Measurements from ENCODE around the gene SIAH3. TPM values are rescaled to one million over a fixed set of nuclear protein-coding genes. Genes with fewer than 3 reads are reported as not detected.

SIAH3 gene
- under 1 TPM; 0.07 to 0.11 TPM for total RNA-seq

GRCh38 chr13:45851171-45851921, at the start of gene SIAH3:
SIAH3 (minus strand) TSS chr13:45851753; CDS start chr13:45851629, 124 bp downstream.
- no peak within 1 kb of the TSS for H3K27ac Mint-ChIP-seq
- TF ChIP-seq, protein P1, sequence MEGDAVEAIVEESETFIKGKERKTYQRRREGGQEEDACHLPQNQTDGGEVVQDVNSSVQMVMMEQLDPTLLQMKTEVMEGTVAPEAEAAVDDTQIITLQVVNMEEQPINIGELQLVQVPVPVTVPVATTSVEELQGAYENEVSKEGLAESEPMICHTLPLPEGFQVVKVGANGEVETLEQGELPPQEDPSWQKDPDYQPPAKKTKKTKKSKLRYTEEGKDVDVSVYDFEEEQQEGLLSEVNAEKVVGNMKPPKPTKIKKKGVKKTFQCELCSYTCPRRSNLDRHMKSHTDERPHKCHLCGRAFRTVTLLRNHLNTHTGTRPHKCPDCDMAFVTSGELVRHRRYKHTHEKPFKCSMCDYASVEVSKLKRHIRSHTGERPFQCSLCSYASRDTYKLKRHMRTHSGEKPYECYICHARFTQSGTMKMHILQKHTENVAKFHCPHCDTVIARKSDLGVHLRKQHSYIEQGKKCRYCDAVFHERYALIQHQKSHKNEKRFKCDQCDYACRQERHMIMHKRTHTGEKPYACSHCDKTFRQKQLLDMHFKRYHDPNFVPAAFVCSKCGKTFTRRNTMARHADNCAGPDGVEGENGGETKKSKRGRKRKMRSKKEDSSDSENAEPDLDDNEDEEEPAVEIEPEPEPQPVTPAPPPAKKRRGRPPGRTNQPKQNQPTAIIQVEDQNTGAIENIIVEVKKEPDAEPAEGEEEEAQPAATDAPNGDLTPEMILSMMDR (IDR thresholded peaks at IDR 0.05), result no peak
- peak; percentile 56 for ATAC-seq
- peaks cover 10% of the 10 kb centered on the region for H3K9me3 Mint-ChIP-seq
- peaks cover 47% of the 10 kb centered on the region for H3K4me1 Mint-ChIP-seq (ENCODE audit: low read depth)
- H3K27me3 Mint-ChIP-seq, result peaks cover 9% of the 10 kb centered on the region
- peak; percentile 41 for DNase-seq
- no peaks in the 10 kb centered on the region for H3K36me3 Mint-ChIP-seq (ENCODE audit: low read depth)
- H3K4me3 Mint-ChIP-seq, result peak within 1 kb of the TSS; percentile 78
- POLR2A ChIA-PET, result interaction anchor here (1.4 kb wide), 1 partner anchor 13 kb away, joined by 3 read pairs; no protein-coding TSS in a partner anchor
- CTCF ChIA-PET, result interaction anchor here (0.6 to 1.2 kb wide), 2 partner anchors 45 to 1052 kb away, joined by 3 read pairs; no protein-coding TSS in a partner anchor
- intact Hi-C loops (cut with micrococcal nuclease), result no loop called here

GRCh38 chr13:45899406-45899805, 47.9 kb upstream of the SIAH3 start:
- H3K9me3 Mint-ChIP-seq, result no peaks in the 10 kb centered on the region
- peaks cover 6% of the 10 kb centered on the region for H3K27me3 Mint-ChIP-seq
- DNase-seq (no peak), ATAC-seq (no peak)
- ChIA-PET POLR2A (no interaction called here), CTCF (no interaction called here)
- no peak overlapping the region for H3K27ac Mint-ChIP-seq
- H3K36me3 Mint-ChIP-seq (ENCODE audit: low read depth), result no peaks in the 10 kb centered on the region
- no peaks in the 10 kb centered on the region for H3K4me1 Mint-ChIP-seq (ENCODE audit: low read depth)
- intact Hi-C loops (cut with micrococcal nuclease), result no loop called here
- TF ChIP-seq, protein P1 (IDR thresholded peaks at IDR 0.05), result no peak
- H3K4me3 Mint-ChIP-seq, result no peak overlapping the region

DNA sequence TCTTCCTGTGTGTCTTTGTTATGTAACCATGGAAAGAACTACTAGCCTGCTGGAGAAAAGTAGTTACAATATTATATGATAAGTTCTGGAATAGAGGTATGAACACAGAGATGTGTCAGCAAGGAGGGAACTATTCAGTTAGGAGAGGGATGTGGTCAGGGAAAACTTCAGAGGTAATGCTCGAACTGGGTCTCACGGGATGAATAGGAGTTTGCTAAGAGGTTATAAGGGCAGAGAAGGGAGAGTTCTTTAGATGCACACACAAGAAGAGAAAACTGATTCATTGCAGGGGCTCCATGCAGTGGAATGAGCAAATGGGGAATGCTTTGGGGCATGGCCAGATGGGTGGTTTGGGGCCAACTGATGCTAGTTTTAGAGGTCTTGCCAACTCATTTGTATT, 46.0 kb upstream of the SIAH3 start:
- Mint-ChIP-seq H3K27me3 (peaks cover 6% of the 10 kb centered on the region), H3K4me3 (no peak overlapping the region), H3K36me3 (ENCODE audit: low read depth) (no peaks in the 10 kb centered on the region), H3K4me1 (ENCODE audit: low read depth) (no peaks in the 10 kb centered on the region), H3K27ac (no peak overlapping the region), H3K9me3 (no peaks in the 10 kb centered on the region)
- intact Hi-C loops (cut with micrococcal nuclease), result no loop called here
- CTCF ChIA-PET, result no interaction called here
- POLR2A ChIA-PET, result no interaction called here
- TF ChIP-seq, protein P1 (IDR thresholded peaks at IDR 0.05), result no peak
- no peak for ATAC-seq
- DNase-seq, result no peak

- Mint-ChIP-seq H3K4me3 (no peak overlapping the region), H3K36me3 (ENCODE audit: low read depth) (no peaks in the 10 kb centered on the region), H3K4me1 (ENCODE audit: low read depth) (no peaks in the 10 kb centered on the region), H3K27ac (no peak overlapping the region), H3K9me3 (no peaks in the 10 kb centered on the region), H3K27me3 (peaks cover 6% of the 10 kb centered on the region)
- TF ChIP-seq, protein P1 (IDR thresholded peaks at IDR 0.05), result no peak
- CTCF ChIA-PET, result no interaction called here
- DNase-seq (no peak), ATAC-seq (no peak)
- intact Hi-C loops (cut with micrococcal nuclease), result no loop called here
- POLR2A ChIA-PET, result no interaction called here
Observed at GRCh38 chr13:45896285-45896684, 44.7 kb upstream of the SIAH3 start.

- Mint-ChIP-seq H3K4me3 (no peak overlapping the region), H3K4me1 (ENCODE audit: low read depth) (no peaks in the 10 kb centered on the region), H3K27ac (no peak overlapping the region), H3K36me3 (ENCODE audit: low read depth) (no peaks in the 10 kb centered on the region), H3K9me3 (no peaks in the 10 kb centered on the region), H3K27me3 (peaks cover 9% of the 10 kb centered on the region)
- TF ChIP-seq, protein P1 (IDR thresholded peaks at IDR 0.05), result no peak
- DNase-seq (no peak), ATAC-seq (no peak)
- intact Hi-C loops (cut with micrococcal nuclease), result no loop called here
- POLR2A ChIA-PET, result no interaction called here
- CTCF ChIA-PET, result no interaction called here
Observed at GRCh38 chr13:45895881-45896280, 44.3 kb upstream of the SIAH3 start.

Measured in activated CD8-positive, alpha-beta T cell treated with anti-CD3 and anti-CD28 coated beads for 36 hours (primary cell).